IPS-11a (cell line): ENCODE results near the gene BASP1.
A peak's percentile ranks its signal among the peaks of the same experiment; 100 is the strongest.
"Not testable (repeated sequence)": the region's sequence is repeated elsewhere in the genome, so short reads cannot be mapped to it uniquely, and the experiment has no call there.

Experiments
- H3K4me3 ChIP-seq: one replicate; pipeline ENCODE4 v1.5.1; 2013; ENCODE audit warnings: low read depth, low read length, control low read depth

BASP1 gene

DNA sequence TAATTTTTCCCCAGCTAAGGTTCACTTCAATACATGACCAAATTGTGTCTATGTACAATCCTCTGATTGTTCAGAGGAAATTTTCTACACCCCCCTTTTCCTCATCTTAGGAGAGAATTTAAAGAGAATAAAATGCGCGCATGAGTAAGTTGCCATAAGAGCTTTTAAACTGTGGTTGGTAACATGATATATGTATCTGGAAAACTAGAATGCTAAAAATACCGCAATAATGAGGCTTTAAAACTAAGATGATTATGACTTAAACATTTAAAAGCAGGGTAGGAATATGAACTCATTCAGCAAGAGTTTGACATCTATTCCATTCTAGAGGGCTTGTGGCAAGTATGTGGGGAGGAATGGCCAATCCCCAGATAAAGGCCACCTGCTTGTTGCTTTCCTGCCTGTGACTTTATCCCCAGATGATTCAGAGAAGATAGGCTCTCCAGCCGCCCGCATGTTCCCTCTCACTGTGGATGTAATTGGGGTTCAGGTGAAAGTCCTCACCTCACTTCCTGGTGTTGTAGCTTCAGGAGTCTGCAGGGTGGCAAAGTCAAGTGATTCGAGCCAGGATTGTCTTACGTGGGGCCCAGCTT, 26.5 kb upstream of the BASP1 start:
- no peak overlapping the region for H3K4me3 ChIP-seq

DNA sequence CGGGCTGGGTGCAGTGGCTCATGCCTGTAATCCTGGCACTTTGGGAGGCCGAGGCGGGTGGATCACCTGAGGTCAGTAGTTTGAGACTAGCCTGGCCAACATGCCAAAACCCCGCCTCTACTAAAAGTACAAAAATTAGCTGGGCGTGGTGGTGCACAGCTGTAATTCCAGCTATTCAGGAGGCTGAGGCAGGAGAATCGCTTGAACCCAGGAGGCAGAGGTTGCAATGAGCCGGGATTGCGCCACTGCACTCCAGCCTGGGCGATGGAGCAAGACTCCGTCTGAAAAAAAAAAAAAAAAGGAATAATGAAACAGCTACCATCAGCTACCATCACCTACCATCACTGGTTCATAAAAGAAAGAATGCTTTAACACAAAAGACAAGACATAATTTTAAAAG, 25.9 kb upstream of the BASP1 start:
- H3K4me3 ChIP-seq, result not testable (repeated sequence)

DNA sequence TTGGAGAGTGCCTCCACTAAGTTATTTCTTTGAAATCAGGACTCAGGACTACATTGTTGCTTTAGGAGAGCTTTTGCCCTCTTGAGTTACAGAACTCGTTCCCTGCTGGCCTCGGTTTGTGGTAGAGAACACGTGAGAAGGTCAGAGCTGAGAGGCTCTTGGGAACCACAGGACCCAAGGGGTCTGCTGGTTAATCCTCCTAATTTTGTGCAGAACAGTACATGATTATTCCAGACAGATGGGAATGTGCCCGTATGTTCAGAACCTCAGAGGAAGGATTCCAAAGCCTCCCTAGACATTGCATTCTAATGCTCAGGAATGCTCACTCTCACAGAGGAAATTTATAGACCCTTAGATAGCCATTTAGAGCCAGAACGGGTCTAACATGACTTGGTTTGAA, 25.2 kb upstream of the BASP1 start:
- H3K4me3 ChIP-seq, result no peak overlapping the region

DNA sequence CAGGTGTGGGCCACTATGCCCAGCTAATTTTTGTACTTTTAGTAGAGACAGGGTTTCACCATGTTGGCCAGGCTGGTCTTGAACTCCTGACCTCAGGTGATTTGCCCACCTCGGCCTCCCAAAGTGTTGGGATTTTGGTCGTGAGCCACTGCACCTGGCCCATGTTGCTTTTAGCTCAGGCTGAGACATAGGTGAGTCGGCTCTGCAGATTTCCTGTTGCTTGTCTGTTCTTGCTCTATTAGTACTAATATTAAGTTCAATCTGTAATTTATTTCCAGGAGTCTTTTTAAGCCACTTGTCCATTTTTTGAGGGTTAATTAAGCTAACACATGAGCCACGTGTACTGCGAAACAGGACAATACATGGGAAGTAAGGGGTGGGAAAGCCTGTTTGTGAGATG, 21.4 kb upstream of the BASP1 start:
- no peak overlapping the region for H3K4me3 ChIP-seq

DNA sequence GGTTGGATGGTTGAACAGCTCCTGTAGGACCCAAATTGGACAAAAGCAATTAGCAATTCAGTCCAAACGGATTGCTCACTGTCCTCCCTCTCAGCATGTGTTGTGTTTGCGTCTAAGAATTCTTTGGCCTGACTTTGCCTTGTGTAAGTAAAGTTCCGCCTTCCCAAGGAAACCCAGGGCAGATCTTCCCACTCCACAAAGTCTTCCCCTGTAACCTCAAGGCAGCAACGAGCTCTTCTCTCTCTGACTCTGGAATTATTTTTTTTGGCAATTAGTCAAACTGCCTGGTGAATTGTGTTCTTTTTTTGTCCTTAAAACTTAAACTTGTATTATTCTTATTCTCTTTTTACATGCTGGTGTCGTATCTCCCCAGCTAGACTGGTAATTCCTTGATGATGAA, 20.7 kb upstream of the BASP1 start:
- no peak overlapping the region for H3K4me3 ChIP-seq

DNA sequence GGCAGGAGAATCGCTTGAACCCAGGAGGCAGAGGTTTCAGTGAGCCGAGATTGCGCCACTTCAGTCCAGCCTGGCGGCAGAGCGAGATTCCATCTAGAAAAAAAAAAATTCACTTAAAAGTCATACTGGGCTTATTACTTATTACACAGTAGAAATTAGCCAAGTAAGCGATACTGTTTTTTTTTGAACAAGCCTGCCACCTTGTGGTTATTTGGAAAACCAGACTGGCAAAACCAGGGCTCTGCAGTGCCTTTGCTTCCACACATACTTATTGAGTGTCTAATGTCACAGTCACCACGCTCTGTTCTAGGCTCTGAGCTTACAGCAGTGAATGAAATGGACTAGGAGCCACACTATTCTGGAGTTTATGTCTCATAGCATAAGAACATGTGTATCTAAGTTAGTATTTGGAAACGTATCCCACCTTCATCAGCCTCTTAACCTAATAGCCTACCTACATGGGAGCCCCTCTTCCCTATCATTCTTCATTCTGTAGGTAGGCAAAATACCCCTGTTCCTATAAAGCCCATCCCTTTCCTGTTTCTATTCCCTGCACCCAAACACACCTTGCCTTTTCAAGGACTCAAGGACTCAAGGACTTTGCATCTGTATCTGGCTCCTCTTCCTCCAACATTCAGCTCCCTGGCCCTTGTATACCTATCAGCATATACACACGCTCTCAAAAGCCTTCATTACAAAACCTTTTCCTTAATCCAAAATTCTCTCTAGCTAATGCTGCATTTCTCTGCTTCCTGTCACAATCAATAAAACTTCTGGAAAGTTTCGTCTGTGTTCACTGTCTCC, 13.9 kb upstream of the BASP1 start:
- H3K4me3 ChIP-seq, result no peak overlapping the region

DNA sequence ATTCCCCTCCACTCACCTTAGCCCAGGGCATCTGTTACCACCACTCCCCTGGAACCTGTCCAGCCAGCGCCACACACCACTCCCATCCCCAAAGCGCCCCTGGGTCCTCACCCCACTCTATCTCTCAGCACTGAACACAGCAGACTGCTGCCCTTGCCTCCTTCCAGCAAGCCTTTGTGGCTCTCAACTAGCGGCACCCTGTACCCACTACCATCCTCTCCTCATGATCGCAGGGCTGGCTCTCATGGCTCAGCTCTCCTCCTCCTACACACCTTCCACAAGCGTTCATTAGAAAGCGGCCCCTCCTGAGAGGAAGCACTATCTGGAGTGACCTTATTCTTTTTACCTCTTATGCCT, 13.3 kb upstream of the BASP1 start:
- no peak overlapping the region for H3K4me3 ChIP-seq

DNA sequence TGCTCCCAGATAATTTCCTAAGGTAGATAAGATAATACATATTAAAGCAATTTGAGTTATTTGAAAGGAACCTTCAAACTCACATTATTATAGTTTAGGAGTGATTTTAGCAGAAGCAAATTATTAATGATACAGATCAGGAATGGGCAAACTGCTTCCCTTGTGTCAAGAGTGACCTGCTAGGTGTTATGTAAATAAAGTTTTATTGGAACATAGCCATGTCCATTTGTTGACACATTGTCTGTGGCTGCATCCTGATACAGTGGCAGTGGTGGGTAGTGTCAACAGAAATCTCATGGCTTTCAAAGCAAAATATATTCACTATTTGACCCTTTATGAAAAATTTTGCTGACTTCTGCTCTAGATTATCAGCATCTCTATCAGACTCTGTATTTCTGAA, 11.4 kb upstream of the BASP1 start:
- H3K4me3 ChIP-seq, result no peak overlapping the region

DNA sequence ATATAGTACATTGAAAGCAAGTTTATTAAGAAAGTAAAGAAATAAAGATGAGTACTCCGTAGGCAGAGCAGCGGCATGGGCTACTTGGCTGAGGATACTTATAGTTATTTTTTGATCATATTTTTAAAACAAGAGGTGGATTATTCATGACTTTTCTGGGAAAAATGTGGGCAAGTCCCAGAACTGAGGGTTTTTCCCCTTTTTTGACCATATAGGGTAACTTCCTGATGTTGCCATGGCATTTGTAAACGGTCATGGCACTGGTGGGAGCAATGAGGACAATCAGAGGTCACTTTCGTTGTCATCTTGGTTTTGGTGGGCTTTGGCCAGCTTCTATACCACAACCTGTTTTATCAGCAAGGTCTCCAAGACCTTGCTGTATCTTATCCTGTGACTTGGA, 5.2 kb upstream of the BASP1 start:
- H3K4me3 ChIP-seq, result no peak overlapping the region

DNA sequence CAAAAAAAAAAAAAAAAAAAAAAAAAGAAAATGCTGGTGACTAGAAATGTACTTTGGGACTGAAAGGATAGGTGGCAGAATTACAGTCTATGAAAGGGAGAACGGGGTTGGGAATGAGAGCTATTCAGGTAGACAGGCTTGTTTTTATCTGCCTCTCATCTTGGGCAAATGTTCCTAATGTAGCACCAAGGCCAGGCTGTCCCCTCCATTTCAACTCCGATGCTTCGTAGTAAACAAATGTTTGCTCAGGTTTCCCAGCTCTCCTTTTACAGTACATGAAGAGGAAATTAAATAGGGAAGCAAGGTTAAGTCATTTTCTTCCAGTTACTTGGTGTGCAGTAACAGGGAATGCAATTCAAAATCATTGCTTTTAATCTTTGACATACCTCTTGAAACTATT, 4.4 kb upstream of the BASP1 start:
- H3K4me3 ChIP-seq, result no peak overlapping the region

DNA sequence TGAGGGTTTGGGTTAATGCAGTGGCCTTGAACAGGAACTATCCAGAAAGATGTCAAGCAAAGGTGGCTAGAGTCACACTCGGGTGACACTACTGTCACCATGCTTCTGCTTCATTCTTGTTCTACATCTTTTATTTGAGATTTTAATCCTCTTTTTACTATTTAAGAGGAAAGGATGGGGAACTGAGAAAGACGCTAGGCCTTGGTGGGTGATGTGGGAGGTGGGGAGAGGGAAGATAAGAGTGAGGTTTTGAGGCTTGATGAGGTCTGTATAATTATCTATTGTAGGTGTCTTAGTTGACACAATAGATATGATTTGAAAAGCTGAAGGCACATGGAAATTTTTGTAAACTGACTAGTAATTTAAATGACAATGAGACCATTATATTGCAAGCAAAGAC, 3.5 kb upstream of the BASP1 start:
- no peak overlapping the region for H3K4me3 ChIP-seq

DNA sequence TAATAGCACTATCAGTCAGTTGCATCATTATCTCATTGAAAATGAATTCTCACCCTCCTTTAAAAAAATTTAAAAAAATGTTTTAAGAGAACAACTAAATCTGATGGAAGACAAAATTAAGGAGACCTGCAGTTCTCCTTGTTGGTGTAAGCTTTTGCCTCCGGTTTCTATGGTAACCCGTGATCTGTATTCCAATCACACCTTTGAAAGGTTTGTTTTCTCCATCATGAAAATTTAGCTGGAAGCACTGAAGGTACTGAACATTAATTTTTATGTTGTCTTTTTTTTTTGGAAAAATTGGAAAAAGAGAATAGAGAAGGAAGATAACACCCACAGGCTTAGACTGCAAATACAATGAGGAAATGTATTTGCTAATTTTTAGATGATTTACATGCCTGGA, 2.5 kb upstream of the BASP1 start:
- H3K4me3 ChIP-seq, result no peak overlapping the region

DNA sequence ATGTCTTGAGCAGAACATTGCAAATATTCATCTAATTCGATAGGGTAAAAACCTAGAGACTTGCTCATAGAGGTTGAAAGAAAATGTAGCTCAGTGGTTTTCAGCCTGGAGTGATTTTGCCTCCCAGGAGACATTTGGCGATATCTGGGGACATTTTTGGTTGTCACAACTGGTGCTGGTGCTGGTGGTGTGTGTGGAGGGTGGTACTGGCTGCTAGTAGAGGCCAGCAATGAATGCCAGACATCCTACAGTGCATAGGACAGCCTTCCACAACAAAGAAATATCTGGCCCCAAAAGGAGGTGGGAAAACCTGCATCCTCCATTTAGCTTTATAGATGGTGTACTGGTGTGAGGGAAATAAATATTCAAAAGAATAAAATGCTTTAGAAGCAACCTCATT, 2.1 kb upstream of the BASP1 start:
- no peak overlapping the region for H3K4me3 ChIP-seq

DNA sequence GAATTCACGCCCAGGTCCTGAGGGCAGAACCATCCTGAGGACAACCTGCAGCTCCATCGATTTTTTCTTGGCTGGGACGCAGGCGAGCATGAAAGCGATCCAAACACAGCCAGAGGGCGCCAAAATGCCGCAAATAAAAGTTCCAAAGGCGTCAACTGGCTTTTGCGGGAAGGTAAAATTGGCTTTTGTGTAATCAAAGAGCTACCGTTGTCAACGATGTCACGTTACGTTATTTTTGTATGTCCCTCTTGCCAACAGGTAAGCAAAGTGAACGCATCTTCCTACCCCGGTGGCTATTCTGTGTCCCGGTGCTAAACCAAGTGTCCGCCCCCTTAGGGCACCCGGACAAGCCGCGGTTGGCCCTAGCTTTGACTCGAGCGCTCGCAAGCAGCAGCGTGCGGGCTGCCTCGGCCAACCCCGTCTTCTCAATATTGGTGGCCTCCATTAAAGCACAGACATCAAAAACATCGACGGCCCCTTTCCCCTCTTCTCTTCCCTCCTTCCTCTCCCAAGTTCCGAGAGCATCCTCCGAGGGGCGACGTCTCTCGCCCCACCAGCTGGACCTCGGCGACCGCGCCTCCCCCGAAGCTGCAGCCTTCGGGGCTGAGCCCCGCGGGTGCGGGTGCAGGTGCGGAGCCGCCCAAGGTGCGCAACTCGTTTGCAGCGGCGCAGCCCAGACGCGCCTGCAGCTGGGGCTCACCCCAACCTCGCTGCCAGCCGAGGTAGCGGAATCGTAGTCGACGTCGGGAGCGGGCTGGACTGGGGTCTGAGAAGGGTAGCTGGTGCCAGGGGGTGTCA, 1.1 kb upstream of the BASP1 start:
- peak overlapping the region; percentile 52 for H3K4me3 ChIP-seq

DNA sequence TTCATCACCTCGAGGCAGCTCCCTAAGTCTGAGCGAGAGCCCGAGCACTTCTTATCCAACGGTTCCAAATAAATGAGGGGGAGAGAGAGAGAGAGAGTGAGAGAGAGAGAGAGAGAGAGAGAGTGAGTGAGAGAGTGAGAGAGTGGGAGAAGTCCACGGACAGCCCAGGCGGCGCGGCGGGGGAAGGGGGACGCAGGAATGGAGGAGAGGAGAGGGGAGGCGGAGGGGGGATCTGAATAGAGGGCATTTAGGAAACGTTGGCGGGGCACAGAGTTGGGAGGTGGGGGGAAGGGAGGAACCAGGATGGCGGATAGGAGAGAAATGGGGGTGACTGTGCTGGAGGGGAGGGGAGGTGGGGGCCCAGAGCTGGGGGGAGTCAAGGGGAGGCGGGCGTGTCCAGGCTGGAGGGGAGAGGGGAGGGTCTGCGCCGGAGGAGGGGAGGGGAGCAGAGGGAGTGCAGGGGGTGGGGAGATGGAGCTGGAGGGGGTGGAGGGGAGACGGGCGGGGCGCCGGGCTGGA, 398 bp upstream of the BASP1 start:
- peak overlapping the region; percentile 52 for H3K4me3 ChIP-seq

DNA sequence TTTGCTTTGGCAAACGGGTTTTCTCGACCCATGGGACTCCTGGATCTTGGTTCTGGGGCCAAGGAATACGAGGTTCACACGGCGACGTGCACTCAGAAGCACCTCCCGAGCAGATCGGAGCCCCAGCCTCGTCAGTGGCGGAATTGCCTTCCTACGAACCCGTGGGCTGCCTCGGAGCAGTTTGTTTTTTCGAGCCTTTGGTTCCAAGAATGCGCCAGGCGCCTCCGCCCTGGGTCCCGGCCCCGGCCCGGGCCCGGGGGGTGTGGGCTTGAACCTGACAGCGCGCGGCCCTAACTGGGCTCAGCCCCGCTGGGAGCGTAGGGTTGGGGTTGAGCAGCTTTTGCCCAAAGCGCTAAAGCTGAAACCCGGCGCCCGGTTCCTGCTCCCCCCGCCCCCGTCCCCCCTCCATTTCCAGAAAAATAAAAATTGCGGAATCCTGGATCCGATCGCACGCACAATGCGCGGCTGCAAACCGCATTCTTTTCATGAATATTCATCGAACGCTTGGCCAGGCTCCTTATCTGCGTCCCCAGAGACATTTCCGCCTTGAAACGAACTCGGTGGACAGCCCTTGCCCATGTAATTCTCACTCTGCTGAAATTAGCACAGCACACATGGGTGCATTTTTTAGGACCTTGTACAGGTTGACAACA, 1.0 kb downstream of the BASP1 start:
- peak overlapping the region; percentile 93 for H3K4me3 ChIP-seq

DNA sequence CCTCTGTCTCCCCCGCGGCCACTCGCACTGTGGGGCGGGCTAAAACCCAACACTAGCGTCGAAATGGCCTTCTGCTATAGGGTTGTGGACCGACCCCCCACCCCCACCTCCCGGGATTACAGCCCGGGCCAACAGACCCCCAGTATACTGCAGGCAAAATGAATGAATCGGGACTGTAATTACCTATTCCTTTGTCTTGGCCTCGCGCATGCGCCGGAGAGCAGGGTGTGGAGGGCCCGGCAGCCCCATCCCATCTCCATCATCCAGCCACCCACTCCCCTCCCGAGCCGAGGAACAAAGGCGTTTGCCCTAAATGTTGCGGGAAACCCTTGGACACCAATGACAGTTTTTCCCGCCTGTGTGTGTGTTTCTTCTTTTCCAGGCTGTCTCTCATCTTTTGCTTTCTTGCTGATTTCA, 1.6 kb downstream of the BASP1 start:
- H3K4me3 ChIP-seq, result peak overlapping the region; percentile 93

DNA sequence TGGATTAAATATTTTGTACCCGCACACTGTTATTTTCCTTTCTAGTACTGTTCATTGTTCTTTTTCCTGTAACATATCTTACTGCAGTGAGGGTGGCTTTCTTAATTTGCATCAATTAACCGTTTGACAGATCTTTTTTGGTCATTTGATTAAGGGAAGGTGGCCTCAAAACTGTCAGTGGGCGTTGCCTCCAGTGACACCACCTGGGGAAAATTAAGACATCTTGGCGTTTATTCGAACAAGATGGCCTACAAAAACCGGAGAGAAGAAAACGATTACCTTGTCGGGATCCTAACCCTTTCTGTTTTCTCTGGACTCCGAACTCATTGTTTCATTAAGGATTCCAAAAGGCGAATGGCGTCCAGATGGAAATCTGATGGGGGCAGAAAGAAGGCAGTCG, 2.0 kb downstream of the BASP1 start:
- peak overlapping the region; percentile 93 for H3K4me3 ChIP-seq

DNA sequence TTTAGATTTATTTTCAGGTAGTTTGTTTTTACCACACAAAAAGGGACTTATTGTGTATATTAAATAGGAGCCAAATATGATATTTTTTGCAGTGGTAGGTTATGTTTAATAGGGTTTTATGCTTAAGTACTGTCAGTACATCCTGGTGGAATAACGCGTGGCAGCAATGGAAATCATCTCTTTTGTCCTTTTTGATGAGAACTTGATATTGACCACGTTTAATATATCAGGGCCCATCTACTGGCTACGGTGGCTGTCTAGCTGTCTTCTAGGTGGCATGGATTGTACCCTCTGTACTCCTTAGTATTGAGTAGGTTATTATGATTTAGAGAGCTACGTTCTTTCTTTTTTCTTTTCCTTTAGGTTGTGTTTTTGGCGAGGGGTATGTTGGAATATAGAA, 2.6 kb downstream of the BASP1 start:
- no peak overlapping the region for H3K4me3 ChIP-seq

DNA sequence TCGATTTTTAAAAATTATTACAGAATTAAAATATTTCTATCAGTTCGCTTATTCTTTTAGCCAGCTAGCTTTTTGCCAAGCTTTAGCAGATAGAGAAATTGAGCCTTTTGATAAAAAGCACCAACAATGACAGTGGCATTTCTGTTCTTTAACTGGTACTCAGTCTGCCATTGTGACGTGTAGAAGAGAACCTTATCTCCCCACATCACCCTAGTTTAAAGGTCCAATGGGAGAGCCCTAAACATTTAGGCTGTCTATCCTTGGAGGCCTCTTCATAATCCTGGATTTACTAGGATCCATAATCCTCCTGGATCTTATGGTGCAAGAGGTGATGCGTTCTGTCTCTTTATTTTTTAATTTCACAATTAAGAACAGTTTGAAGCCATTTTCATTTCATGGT, 3.0 kb downstream of the BASP1 start:
- no peak overlapping the region for H3K4me3 ChIP-seq

DNA sequence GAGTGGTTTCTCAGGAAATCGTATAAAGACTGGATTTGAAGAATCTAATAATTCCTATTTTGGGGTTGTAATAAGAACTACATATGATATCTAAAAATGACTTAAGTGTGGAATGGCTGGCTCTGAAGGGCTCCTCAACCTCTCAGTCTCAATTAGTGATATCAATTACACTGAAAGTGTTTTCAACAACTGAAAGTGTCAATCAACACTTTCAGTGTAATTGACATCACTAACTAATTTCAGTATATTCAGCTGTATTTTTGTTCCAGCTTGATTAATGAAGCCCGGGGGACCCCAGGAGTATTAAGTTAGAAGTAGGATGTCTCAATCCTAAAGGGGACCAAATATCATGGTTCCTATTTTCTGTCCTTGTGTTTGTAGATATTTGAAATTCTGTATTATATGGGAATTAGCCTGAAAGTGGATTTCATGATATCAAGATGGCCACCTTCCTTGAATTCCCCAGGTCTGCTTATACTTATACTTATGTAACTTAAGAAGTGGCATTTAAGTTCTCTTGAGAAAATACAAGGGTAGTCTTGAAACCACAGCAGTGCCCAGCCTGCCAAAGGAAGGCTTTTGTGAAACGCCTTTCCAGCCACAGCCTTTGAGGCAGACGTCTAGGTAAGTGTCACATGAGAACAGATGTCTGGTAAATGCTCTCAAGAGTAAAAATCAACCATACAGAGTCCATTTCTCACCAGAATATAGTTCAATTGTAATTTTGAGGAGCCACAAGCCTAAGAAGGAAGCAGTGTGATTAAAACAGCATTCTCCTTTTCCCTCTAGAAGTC, 4.6 kb downstream of the BASP1 start:
- no peak overlapping the region for H3K4me3 ChIP-seq
